Non-pigmented ciliary epithelial cell (primary cell): ENCODE data around the gene RESP18.

Source experiments
- DNase-seq: peaks from one replicate; pipeline ENCODE4 v3.0.0-alpha.2; 2010; ENCODE audit warnings: low read depth

The RESP18 gene

DNA sequence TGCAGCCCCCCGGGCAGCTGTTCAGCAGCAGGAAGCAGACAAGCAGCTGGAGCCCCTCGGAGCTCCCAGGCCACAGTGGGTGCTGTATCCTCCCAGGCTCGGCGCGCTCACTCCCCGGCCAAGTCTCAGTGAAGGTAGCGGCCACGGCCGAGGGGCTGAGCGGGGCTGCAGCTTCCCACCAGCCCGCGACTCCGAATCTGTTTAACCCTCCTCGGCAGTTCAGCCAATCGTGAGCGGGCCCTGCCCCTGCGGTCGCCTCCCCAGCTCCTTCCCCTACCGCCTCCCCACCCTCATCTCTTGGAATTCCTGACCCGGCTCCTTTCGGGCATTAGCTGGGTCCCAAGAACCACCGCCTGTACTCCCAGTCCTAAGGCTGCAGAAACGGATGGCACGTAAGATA, at the start of gene RESP18:
RESP18 (minus strand) TSS at position 203 of the 400 bp plus-strand sequence.
- DNase-seq = no peak

DNA sequence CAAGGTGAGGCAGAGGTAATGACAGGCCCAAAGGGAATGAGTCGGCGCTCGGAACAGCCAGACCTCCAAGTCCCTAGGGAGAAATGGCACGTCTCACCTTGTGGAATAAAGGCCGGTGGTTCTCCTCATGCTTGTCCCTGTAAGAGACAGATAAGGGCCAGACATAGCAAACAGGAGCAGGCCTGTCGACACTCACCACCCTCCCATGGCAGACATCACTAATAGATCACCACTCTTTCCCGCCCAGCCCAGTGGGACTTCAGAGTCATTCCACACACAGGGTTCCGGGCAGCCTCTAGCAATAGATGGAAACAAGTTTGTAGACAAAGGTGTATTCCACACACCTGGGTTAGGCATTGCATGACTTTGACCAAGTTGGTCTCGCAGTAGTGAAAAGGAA, 48.9 kb upstream of the RESP18 start:
- no peak for DNase-seq

- no peak for DNase-seq
Observed at GRCh38 chr2:219380926-219381325, 48.4 kb upstream of the RESP18 start.

DNA sequence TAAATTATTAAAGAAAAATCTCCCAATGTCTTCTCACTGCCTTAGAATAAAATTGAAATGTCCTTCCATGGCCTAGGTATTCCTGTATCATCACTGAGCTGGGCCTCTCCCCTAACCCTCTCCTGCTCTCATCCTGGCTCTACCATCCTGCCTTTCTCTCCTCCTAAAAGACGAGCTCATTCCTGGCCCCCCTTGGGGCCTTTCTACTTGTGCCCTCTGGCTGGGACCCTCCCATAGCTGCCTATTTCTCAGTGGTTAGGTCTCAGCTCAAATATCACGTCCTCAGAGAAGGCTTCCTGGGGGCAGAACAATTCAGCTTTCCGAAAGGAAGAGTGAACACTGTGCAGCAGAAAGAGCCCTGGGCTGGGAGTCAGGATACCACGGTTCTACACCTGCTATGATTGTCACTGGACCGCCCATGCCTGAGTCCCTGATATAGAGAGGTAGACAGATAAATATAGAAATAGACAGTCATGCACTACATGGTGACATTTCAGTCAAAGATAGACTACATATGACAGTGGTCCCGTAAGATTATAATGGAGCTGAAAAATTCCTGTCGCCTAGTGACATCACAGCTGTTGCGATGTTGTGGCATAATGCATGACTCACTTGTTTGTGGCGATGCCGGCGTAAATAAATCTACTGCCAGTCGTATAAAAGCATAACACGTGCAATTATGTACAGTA, 45.8 kb upstream of the RESP18 start:
- no peak for DNase-seq

GRCh38 chr2:219369447-219369861, 36.9 kb upstream of the RESP18 start:
- DNase-seq = no peak

DNA sequence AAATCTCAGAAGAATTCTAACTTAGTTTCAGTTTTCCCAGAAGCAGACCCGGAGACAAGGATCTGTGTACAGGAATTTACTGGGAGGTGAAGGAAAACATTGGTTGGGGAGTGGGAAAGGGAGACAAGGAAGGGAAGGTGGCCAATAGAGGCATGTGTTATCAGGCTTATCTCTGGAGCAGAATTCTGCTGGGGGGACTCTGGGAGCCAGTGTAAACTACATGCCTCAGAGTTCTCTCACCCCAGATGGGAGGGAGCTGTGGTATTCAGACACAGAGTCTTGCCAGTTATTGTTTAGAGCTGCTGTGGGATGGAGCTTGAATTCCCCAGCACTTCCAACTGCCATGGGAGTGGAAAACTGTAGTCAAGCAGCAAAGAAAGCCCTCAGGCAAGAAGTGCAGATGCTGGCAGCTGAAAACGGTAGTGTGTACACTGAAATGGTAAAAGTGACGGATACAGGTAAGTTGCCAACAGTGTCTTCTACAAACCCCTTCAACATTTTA, 36.2 kb upstream of the RESP18 start:
- peak; percentile 70 for DNase-seq

- DNase-seq = peak; percentile 75
Observed at GRCh38 chr2:219362524-219363164, 30.1 kb upstream of the RESP18 start.

- DNase-seq = no peak
Observed at GRCh38 chr2:219362072-219362471, 29.5 kb upstream of the RESP18 start.

GRCh38 chr2:219358170-219359075, 25.9 kb upstream of the RESP18 start:
- no peak for DNase-seq

DNA sequence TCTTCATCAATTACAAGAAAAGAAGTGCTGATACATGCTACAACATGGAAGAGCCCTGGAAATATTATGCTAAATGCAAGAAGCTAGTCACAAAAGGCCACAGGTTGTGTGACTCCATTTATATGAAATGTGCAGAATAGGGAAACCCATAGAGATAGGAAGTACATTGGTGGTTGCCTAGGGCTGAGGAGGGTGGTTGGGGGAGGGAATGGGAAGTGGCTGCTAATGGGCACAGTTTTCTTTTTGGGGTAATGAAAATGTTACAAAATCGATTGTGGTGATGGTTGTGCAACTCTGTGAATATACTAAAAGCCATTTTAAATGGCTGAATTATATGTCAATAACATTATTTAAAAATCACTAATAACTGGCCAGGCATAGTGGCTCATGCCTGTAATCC, 24.3 kb upstream of the RESP18 start:
- no peak for DNase-seq

DNA sequence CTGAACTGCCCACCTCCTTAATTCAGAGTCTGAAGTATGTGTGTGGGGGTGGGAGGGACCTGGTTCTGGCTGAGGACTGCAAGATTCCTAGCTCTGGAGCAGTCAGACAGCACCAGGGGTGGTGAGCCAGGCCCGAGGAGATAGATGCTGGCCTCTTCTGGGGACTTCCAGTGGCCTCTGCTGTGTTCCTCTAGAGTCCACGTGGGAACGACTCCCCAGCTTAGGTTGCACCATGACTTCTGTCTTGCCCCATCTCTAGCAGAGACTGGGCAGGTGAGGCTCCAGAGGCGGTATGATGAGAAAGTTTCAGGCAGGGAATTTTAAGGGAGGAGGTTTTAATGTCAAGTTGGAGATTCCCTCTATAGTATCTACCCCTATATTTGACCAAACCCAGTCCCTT, 22.0 kb upstream of the RESP18 start:
- DNase-seq = no peak

GRCh38 chr2:219353129-219353528, 20.6 kb upstream of the RESP18 start:
- no peak for DNase-seq

- DNase-seq = no peak
Observed at GRCh38 chr2:219352448-219353023, 20.0 kb upstream of the RESP18 start.

DNA sequence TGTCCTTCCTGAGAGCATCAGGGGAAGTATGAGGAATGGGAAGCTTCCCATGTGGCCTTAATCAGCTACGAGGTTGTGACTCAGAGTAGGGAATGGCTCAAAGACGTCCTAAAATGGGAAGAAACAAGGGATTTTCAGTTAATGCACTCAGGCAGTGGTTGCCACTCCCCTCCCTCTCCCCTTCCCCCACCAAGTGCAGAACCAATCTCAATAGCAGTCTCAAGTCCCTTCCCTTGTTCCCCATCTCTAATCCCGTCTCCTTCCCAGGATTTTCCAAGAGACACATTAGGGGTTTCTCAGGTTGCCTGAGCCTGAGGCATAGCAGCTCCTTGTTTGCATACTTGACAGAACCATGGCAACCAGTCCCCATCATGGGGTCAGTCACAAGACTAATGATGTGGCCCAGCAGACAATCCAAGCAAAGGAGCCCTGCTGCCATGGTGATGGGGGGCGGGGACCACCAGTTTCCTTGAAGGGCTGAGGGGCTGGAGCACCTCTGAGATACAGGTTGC, 18.2 kb upstream of the RESP18 start:
- DNase-seq = no peak

- DNase-seq = no peak
Observed at GRCh38 chr2:219350215-219350614, 17.7 kb upstream of the RESP18 start.

GRCh38 chr2:219344751-219345430, 12.3 kb upstream of the RESP18 start:
- DNase-seq = no peak

DNA sequence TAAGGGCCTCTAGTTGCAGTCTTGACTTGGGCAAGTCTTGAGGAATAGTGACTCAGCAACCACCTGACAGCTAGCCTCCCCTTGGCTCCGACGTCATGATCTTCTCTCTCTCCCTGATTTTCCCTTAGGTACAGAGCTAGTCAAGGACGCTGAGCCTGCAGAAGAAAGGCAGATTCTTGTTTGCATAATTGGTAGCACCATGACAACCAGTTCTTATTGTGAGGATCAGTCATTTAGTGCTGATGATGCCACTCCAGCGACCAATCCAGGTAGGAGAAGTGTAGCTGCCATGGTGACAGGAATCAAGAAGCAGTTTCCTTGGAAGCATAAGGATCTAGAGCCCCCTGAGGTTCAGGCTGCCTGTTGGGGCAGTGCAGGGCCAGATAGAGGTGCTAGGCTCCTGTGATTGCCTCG, 2.8 kb upstream of the RESP18 start:
- DNase-seq = no peak

- DNase-seq = no peak
Observed at GRCh38 chr2:219334076-219334475, 1.5 kb upstream of the RESP18 start.

- no peak for DNase-seq
Observed at GRCh38 chr2:219331560-219332213, 857 bp downstream of the RESP18 start.

DNA sequence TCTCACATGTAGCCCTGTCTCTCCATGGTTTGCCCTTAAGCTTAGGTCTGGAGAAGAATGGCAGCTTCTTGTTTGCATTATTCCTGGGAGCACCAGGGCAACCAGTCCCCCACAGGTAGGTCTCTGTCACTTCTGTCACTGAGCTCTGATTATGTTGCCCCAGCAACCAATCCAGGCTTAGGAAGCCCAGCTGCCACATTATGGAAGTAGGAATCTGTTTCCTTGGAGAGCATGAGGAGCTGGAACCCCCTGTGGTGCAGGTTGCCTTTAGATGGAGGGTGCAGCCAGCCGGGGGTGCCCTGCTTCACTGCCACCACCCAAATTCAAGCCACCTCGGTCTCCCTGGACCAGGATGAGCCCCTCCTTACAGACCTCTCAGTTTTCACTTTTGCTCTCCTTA, 4.8 kb downstream of the RESP18 start:
- DNase-seq = no peak
